GM10266 (cell line): Measurements from ENCODE around the gene FOXC1.

ENCODE experiments used
- DNase-seq: peaks from one replicate; pipeline ENCODE4 v3.0.0; 2012; ENCODE audit errors: extremely low spot score
- TF ChIP-seq, protein P1 (sequence below): IDR thresholded peaks from 2 replicates; pipeline ENCODE4 v1.5.1; 2012; ENCODE audit warnings: mild to moderate bottlenecking, low read depth; ENCODE audit not compliant: control insufficient read depth, insufficient read depth; ENCODE audit errors: missing control alignments

The FOXC1 gene

GRCh38 chr6:1657116-1657770, 47.5 kb downstream of the FOXC1 start:
- TF ChIP-seq, protein P1, sequence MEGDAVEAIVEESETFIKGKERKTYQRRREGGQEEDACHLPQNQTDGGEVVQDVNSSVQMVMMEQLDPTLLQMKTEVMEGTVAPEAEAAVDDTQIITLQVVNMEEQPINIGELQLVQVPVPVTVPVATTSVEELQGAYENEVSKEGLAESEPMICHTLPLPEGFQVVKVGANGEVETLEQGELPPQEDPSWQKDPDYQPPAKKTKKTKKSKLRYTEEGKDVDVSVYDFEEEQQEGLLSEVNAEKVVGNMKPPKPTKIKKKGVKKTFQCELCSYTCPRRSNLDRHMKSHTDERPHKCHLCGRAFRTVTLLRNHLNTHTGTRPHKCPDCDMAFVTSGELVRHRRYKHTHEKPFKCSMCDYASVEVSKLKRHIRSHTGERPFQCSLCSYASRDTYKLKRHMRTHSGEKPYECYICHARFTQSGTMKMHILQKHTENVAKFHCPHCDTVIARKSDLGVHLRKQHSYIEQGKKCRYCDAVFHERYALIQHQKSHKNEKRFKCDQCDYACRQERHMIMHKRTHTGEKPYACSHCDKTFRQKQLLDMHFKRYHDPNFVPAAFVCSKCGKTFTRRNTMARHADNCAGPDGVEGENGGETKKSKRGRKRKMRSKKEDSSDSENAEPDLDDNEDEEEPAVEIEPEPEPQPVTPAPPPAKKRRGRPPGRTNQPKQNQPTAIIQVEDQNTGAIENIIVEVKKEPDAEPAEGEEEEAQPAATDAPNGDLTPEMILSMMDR = no peak
- no peak for DNase-seq

- no peak for DNase-seq
- TF ChIP-seq, protein P1 = no peak
These were observed 48.1 kb downstream of the FOXC1 start for GRCh38 chr6:1657771-1658165.

DNA sequence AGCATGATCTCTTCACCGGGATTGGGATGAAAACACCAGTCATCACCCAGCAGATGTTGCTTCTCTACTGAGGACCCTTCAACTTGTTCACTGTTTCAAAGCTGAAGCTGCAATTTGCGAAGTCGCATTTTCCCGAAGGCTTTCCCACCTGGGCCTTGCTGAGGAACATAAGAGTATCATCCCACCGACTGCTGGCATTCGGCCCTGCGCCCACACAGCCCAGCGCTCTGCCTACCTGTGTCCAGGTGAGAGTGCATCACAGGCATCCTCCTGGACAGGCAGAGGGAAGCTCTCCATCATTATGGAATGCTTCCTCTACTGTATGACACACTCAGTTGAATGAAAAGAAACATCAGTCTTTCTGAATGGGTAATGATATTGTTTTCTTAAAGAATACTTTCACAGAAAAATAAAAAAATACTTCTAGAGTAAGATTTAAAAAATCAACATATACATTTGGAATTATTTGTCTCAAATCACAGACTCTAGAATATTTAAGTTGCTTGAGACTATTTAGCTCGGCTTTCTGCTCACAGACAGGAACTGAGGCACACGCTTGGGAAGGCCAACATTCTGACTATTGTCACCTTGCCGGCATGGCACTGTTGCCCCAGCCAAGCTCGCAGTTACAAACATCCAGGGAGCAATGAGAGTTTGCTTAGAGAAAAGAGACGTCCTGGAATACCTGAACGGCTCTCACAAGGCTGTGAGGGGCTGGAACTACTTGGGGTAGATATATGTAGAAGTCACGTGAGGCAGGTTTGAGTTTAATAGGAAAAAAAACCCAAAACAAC, 48.7 kb downstream of the FOXC1 start:
- DNase-seq = no peak
- TF ChIP-seq, protein P1 = no peak

DNA sequence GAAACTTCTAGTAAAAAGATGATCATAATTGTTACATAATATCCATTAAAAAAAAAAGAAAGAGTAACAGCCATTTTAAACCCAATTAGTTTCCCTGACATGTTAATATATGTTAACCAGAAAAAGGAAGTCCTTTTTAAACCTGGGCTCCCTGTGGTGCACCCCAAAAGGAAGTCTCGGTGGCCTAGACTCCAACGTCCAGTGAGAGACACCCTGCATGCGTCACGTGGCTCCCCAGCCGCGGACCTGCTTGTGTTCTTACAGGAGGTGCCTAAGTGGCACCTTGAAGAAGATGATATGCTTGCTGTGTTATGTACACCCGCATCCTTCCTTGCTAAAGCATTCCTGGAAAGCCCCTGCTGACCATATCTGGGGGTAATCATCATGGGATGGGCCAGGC, 50.1 kb downstream of the FOXC1 start:
- no peak for DNase-seq
- TF ChIP-seq, protein P1 = no peak

GRCh38 chr6:1662534-1662933, 52.8 kb downstream of the FOXC1 start:
- TF ChIP-seq, protein P1 = no peak
- no peak for DNase-seq
